Loucy (cell line): ENCODE measurements around the gene KCNMB2.

Experiments
- CTCF ChIP-seq: fragments of 200-600 bp; sonication (generic); conservative IDR thresholded peaks from 2 replicates; pipeline ENCODE4 v1.5.1; 2014; ENCODE audit warnings: mild to moderate bottlenecking, antibody characterized with exemption, low read length
- EZH2phosphoT487 ChIP-seq: fragments of 200-600 bp; IDR thresholded peaks from 2 replicates; pipeline ENCODE4 v1.6.1; 2018; ENCODE audit warnings: antibody characterized with exemption, mild to moderate bottlenecking, moderate library complexity, borderline replicate concordance

- TF ChIP-seq CTCF, result no peak
- TF ChIP-seq EZH2phosphoT487, result no peak
These were observed 137.3 kb downstream of the KCNMB2 start for GRCh38 chr3:178673529-178673928.
